Retinal pigment epithelial cell (primary cell): Measurements from ENCODE around the gene GRID1.

Source experiments
- DNase-seq: peaks from one replicate; pipeline ENCODE4 v3.0.0-alpha.2; 2010; ENCODE audit warnings: low read depth
- H3K4me3 ChIP-seq: 2 replicates; pipeline ENCODE4 v1.5.1; 2011; ENCODE audit warnings: mild to moderate bottlenecking, low read length, control low read depth, moderate library complexity
- TF ChIP-seq, protein P1 (sequence below): conservative IDR thresholded peaks from 2 replicates; pipeline ENCODE4 v1.5.1; 2011; ENCODE audit warnings: low read depth, low read length, control low read depth, inconsistent platforms

GRID1 gene

DNA sequence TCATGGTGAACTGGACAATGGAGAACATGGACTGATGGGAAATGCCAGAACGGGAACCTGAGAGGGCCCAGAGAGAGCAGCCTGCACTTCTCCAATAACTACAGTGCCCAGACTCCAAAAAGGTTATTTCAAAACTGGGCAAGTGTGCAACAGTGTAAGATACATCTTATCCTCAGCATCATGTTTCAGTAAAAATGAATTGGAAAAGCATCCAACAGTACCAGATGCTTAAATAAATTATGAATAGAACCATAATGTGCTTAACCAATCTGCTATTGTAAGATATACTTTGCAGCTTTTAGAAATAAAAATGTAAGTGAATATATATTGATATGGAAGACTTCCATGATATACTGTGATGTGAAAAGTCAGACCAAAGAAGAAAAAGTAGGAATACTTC, 303.3 kb downstream of the GRID1 start:
- no peak overlapping the region for H3K4me3 ChIP-seq
- TF ChIP-seq, protein P1, sequence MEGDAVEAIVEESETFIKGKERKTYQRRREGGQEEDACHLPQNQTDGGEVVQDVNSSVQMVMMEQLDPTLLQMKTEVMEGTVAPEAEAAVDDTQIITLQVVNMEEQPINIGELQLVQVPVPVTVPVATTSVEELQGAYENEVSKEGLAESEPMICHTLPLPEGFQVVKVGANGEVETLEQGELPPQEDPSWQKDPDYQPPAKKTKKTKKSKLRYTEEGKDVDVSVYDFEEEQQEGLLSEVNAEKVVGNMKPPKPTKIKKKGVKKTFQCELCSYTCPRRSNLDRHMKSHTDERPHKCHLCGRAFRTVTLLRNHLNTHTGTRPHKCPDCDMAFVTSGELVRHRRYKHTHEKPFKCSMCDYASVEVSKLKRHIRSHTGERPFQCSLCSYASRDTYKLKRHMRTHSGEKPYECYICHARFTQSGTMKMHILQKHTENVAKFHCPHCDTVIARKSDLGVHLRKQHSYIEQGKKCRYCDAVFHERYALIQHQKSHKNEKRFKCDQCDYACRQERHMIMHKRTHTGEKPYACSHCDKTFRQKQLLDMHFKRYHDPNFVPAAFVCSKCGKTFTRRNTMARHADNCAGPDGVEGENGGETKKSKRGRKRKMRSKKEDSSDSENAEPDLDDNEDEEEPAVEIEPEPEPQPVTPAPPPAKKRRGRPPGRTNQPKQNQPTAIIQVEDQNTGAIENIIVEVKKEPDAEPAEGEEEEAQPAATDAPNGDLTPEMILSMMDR, result no peak
- DNase-seq, result no peak

DNA sequence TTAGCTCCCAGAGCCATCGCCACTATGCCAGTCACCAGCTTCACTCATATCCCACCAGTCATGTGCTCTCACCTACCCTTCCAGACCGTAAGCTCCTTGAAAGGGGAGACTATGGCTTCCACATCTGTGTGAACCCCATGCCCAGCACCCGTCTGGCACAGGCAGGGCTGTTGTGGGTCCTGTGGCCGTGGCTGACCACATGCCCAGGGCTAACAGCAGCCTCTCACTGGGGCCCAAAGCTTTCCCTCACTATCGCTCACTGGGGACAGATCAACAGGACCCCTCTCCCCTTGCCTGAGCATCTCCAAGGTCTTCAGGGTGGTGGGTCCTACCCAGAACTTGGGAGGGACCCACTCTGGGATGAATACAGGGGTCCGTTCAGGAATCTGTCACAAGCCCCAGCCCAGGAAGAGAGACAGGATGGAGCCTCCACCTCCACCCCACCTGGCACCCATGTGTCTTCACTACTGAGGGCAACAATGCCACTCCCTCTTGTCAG, 303.9 kb downstream of the GRID1 start:
- H3K4me3 ChIP-seq, result no peak overlapping the region
- TF ChIP-seq, protein P1, result no peak
- no peak for DNase-seq

DNA sequence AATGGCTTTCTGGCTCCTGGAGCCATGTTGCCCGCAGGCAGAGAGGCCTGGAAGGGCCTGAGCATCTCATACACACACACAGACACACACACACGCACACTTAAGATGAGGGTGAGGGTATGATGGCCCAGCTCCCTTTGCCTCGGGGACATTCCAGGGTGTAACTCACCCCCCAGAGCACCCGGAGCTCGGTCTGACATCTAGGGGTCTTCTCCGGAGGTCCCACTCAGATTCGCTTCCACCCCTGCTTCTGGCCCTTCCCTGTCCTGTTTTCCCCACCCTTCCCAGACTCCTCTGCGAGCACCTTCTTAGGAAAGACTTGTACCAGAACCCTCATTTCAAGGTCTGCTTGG, 304.4 kb downstream of the GRID1 start:
- H3K4me3 ChIP-seq, result no peak overlapping the region
- TF ChIP-seq, protein P1, result no peak
- DNase-seq, result no peak

DNA sequence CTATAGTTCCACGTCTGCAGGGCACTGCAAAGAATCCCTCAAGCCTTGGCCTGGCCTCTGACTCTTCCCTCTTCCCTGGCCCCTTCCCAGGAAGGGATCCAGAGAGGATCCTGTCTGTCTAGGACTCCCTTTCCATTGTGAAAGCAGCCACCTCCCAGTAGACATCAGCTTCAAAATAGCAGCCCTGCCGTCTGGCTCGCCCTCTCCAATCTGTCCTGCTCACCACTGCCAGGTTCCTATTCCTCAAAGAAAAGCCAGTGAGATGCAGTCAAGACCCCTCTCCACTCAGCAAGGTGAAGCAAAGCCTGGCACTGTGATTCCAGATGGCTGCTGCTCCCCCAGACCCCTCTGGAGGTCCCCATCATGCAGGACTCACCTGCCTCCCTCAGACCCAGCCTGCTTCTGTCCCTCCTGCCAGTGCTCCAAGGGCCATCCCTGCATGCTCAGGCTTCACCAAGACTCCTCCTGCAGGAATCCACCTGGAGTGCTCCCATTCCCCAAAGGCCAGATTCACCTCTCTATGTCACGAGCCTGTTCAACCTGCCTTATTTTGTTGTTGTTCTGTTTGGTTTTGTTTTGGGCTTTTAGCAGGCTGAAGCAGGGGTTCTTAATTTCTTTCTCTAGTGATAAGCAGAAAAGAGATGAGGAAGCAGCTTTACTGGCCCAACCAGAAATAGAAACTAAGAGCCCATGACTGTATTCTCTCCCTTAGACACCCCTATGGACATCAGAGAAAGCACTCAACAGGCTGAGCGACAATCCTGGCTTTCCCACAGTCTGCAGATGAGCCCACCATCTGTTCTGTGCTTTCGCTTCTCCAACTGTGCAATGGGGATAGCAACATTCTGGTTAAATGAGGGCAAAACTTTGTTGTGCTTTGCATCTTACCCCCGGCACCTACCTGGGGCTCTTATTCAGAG, 305.1 kb downstream of the GRID1 start:
- no peak for DNase-seq
- no peak overlapping the region for H3K4me3 ChIP-seq
- TF ChIP-seq, protein P1, result no peak

DNA sequence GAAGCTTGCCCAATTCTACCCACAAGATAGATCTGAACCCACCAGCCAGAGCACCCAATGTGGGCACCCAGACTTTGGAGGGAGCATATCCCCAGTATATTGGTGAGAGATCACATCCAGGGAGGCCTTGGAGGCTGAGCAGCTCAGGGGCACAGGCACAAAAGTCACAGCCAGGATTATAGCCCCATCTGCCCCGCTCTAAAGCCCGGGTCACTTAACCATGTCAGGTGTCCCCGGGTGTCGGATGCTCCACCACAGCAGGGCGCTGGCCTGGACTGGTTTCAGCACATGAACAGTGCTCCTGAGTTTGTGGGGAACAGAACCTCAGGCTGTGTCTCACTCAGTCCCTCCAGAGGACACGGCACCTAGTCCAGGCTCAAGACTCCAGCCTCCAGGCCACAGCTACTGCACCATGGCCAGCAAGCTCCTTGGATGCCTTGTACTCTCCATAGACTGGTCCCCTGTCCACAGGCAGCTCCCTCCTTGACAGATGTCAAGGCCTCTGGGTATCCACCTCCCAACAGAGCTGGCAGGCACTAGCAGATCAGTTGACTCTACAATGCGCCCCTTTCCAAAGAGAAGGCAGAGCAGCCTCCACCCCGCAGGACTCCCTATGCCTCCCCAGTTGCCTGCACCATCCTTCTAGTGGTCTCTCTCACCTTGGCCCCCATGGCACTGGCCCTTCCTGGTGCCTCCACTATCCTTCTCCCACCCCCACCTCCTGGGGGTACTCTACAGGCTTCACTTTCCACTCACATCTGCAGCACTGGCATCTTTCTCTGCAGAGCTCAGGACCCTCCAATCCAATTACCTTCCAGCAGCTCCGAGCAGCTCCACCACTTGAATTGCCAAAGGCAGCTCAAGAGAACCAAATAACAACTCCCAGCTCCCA, 306.0 kb downstream of the GRID1 start:
- no peak for DNase-seq
- TF ChIP-seq, protein P1, result no peak
- H3K4me3 ChIP-seq, result no peak overlapping the region

DNA sequence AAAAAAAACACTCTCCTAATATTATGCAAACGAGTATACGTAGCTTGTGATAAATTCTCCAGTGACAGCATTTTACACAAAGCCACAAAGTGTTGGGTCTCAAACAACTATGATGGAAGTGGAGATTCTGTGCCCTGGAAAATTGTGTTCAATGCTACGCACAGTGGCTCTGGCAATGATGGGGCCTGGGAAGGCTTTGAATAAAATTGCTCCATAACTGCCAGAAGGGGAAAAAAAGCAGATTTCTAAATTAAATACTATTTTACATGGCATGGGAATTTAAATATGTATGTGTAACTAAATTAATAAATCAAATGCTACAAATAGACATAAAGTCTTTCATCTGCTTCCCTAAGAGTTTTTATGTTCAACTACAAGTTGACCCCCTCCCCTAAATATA, 306.7 kb downstream of the GRID1 start:
- no peak for DNase-seq
- TF ChIP-seq, protein P1, result no peak

More for the DNA sequence above, 306.7 kb downstream of the GRID1 start:
- no peak overlapping the region for H3K4me3 ChIP-seq
